HEK293T (cell line): ENCODE measurements around the gene RAB5IF.
A peak's percentile ranks its signal among the peaks of the same experiment; 100 is the strongest.

ENCODE experiments used
- CTCF ChIA-PET: fragments of 350-600 bp; formaldehyde crosslinking; extraction: SDS; loops from one replicate; lab custom pipeline; 2021; ENCODE audit warnings: antibody characterized with exemption, inconsistent platforms; lab: Yijun Ruan, JAX
- POLR2A ChIA-PET: fragments of 350-600 bp; formaldehyde crosslinking; extraction: SDS; loops from one replicate; lab custom pipeline; 2020; ENCODE audit warnings: antibody characterized with exemption, inconsistent platforms; lab: Yijun Ruan, JAX
- DNase-seq: peaks from one replicate; pipeline ENCODE4 v3.0.0; 2012; ENCODE audit warnings: mixed read lengths; ENCODE audit errors: extremely low spot score
- ARNT ChIP-seq: fragments of 450-650 bp; IDR thresholded peaks from 2 replicates; pipeline ENCODE4 v1.6.1; 2017; ENCODE audit warnings: mild to moderate bottlenecking
- BHLHE40 ChIP-seq: fragments of 450-650 bp; IDR thresholded peaks from 2 replicates; pipeline ENCODE4 v1.6.1; 2016; ENCODE audit warnings: mild to moderate bottlenecking, moderate library complexity, borderline replicate concordance
- CTBP1 ChIP-seq: fragments of 450-650 bp; IDR thresholded peaks from 2 replicates; pipeline ENCODE4 v1.6.1; 2016; ENCODE audit warnings: borderline replicate concordance
- ELF4 ChIP-seq: fragments of 450-650 bp; IDR thresholded peaks from 2 replicates; pipeline ENCODE4 v1.6.1; 2017; ENCODE audit warnings: antibody characterized with exemption
- FOXA1 ChIP-seq: fragments of 450-650 bp; IDR thresholded peaks from 2 replicates; pipeline ENCODE4 v1.6.1; 2016; ENCODE audit warnings: mild to moderate bottlenecking
- FOXK2 ChIP-seq: fragments of 450-650 bp; IDR thresholded peaks from 2 replicates; pipeline ENCODE4 v1.6.1; 2016; ENCODE audit warnings: mild to moderate bottlenecking
- FOXM1 ChIP-seq: fragments of 450-650 bp; IDR thresholded peaks from 2 replicates; pipeline ENCODE4 v1.6.1; 2017; ENCODE audit warnings: mild to moderate bottlenecking, borderline replicate concordance
- HDGF ChIP-seq: fragments of 450-650 bp; IDR thresholded peaks from 2 replicates; pipeline ENCODE4 v1.6.1; 2017; ENCODE audit warnings: antibody characterized with exemption, borderline replicate concordance
- L3MBTL2 ChIP-seq: fragments of 450-650 bp; conservative IDR thresholded peaks from 2 replicates; pipeline ENCODE4 v1.6.1; 2016; ENCODE audit warnings: mild to moderate bottlenecking
- LEF1 ChIP-seq: fragments of 450-650 bp; IDR thresholded peaks from 2 replicates; pipeline ENCODE4 v1.6.1; 2017; ENCODE audit warnings: mild to moderate bottlenecking, borderline replicate concordance
- NFRKB ChIP-seq: fragments of 450-650 bp; IDR thresholded peaks from 2 replicates; pipeline ENCODE4 v1.6.1; 2016; ENCODE audit warnings: mild to moderate bottlenecking, moderate library complexity
- SP1 ChIP-seq: fragments of 450-650 bp; IDR thresholded peaks from 2 replicates; pipeline ENCODE4 v1.6.1; 2017
- SUZ12 ChIP-seq: fragments of 450-650 bp; IDR thresholded peaks from 2 replicates; pipeline ENCODE4 v1.6.1; 2016; ENCODE audit warnings: mild to moderate bottlenecking
- TARDBP ChIP-seq: fragments of 450-650 bp; IDR thresholded peaks from 2 replicates; pipeline ENCODE4 v1.6.1; 2016
- ZNF384 ChIP-seq: fragments of 450-650 bp; IDR thresholded peaks from 2 replicates; pipeline ENCODE4 v1.6.1; 2016
- TF ChIP-seq, protein P1 (sequence below): fragments of 450-650 bp; IDR thresholded peaks from 2 replicates; pipeline ENCODE4 v1.6.1; 2016

RAB5IF gene

DNA sequence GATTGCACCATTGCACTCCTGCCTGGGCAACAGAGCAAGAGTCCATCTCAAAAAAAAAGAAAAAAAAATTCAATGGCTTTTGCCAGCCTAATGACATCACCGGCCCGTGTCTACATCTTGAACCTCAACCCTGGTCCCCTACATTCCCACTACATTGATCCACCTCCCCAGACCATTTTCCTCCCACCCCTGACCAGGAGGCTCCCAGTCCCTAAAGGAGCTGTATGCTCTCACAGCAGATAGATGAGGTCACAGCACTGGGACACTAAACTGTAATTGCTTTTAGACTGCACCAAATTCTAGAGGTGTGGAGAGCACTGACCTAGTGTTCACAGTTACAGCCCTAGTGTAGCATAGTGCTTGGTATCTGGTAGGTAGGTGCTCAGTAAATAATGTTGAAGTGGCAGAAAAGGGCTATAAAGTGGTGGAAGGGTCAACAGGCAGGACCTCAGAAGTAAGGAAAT, 21.5 kb upstream of the RAB5IF start:
- CTCF ChIA-PET = no interaction called here
- no peak for TF ChIP-seq L3MBTL2
- TF ChIP-seq ZNF384 = no peak
- TF ChIP-seq CTBP1 = no peak
- TF ChIP-seq SP1 = no peak
- no peak for TF ChIP-seq FOXM1
- POLR2A ChIA-PET = interaction anchor here (0.7 to 4.3 kb wide), 3 partner anchors 10 to 319 kb away, joined by 3 to 15 read pairs (median 5); partner anchors contain the start of genes RAB5IF and TGIF2
- DNase-seq = no peak

DNA sequence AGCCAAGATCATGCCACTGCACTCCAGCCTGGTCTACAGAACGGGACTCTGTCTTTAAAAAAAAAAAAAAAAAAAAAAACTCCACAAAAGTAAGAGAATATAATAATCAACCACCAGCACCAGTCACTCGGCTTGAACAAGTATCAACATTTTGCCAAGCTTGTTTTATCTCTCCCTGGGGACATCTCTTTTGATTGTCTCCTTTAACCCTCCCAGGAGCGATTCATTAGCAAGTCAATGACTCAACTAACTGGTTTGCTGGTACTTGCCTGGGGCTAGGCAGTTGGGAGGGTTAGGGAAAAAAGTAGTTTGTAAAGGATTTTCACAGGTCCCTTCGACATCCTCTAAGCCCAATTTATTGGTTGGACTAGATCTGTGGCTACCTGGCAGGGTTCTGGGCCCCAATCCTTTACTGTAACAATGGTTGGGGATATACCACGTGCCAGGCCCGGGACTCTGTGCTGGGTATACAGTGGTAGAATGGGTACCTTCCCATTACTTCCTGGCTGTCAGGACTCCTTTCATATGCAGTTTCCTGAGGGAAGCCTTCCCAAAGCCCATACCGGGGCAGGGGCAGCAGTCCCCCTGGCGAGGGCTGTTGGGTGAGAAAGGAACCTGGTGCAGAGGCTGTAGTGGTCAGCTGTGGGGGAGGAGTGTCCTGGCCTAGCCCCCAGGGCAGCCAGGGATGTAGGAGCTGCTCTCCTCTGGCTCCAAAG, 20.0 kb upstream of the RAB5IF start:
- CTCF ChIA-PET = interaction anchor here (0.7 kb wide), 1 partner anchor 20 kb away, joined by 7 read pairs; no protein-coding TSS in a partner anchor
- DNase-seq = no peak
- TF ChIP-seq NFRKB = no peak
- TF ChIP-seq SUZ12 = no peak
- no peak for TF ChIP-seq ARNT
- TF ChIP-seq FOXM1 = no peak
- TF ChIP-seq ELF4 = no peak
- TF ChIP-seq CTBP1 = no peak
- TF ChIP-seq FOXK2 = no peak
- TF ChIP-seq, protein P1, sequence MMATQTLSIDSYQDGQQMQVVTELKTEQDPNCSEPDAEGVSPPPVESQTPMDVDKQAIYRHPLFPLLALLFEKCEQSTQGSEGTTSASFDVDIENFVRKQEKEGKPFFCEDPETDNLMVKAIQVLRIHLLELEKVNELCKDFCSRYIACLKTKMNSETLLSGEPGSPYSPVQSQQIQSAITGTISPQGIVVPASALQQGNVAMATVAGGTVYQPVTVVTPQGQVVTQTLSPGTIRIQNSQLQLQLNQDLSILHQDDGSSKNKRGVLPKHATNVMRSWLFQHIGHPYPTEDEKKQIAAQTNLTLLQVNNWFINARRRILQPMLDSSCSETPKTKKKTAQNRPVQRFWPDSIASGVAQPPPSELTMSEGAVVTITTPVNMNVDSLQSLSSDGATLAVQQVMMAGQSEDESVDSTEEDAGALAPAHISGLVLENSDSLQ = no peak
- no peak for TF ChIP-seq ZNF384
- no peak for TF ChIP-seq TARDBP
- no peak for TF ChIP-seq HDGF
- no peak for TF ChIP-seq LEF1
- TF ChIP-seq FOXA1 = no peak
- TF ChIP-seq BHLHE40 = no peak
- no peak for TF ChIP-seq L3MBTL2
- TF ChIP-seq SP1 = no peak
- POLR2A ChIA-PET = interaction anchor here (1.1 to 4.3 kb wide), 3 partner anchors 11 to 20 kb away, joined by 3 to 15 read pairs (median 5); partner anchors contain the start of genes RAB5IF and TGIF2

DNA sequence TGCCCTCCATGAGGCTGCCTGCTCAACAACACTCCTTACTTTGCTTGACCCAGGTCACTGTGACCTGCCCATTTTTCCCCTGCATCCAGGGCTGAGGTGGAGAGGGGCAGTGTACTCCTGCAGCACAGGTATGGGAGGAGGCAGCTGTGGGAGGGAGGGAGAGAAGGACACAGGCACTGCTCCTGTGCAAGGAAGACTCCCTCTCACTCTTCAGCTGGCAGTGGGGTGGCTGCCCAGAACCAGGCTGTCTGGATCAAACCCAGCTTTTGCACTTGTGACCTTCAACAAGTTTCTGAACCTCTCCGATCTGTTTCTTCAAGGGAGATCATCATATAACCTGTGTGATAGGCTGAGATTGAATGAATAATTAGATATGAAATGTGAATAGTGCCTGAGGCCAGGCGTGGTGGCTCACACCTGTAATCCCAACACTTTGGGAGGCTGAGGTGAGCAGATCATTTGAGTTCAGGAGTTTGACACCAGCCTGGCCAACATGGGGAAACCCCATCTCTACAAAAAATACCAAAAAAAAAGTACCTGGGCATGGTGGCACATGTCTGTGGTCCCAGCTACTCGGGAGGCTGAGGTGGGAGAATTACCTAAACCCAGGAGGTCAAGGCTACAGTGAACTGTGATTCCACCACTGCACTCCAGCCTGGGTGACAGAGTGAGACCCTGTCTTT, 18.1 kb upstream of the RAB5IF start:
- TF ChIP-seq FOXM1 (no peak), FOXK2 (no peak), ELF4 (no peak), FOXA1 (no peak), HDGF (no peak), ZNF384 (no peak), NFRKB (no peak), CTBP1 (no peak), TARDBP (no peak), L3MBTL2 (no peak), ARNT (no peak)
- TF ChIP-seq, protein P1 = no peak
- CTCF ChIA-PET = interaction anchor here (0.6 to 0.7 kb wide), 2 partner anchors 11 to 385 kb away, joined by 3 read pairs; no protein-coding TSS in a partner anchor
- POLR2A ChIA-PET = interaction anchor here (1.3 kb wide), 1 partner anchor 17 kb away, joined by 4 read pairs; no protein-coding TSS in a partner anchor
- no peak for DNase-seq

DNA sequence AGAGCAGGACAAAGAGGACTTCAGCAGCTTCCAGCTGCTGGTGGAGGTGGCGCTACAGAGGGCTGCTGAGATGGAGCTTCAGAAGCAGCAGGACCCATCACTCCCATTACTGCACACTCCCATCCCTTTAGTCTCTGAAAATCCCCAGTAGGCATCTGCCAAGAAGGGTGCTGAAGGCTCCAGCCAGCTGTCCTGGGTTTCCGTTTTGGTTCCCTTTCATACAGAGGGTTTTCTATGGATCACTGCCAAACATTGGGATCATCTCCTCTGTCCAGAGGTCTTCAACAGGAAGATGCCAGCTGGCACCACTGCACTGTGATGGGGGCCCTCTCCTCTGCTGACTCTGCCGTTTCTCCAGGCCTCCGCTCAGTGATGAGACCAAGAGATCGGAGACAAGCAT, 14.3 kb upstream of the RAB5IF start:
- ChIA-PET CTCF (interaction anchor here (1.2 kb wide), 1 partner anchor 14 kb away, joined by 3 read pairs; no protein-coding TSS in a partner anchor), POLR2A (interaction anchor here (1.3 to 3.8 kb wide), 3 partner anchors 13 to 18 kb away, joined by 4 to 17 read pairs (median 6); partner anchors contain the start of gene RAB5IF)
- DNase-seq = no peak
- TF ChIP-seq TARDBP (no peak), NFRKB (no peak), BHLHE40 (no peak), FOXK2 (no peak), L3MBTL2 (no peak)

GRCh38 chr20:36591854-36592641, 13.5 kb upstream of the RAB5IF start:
- TF ChIP-seq ZNF384 (peak; percentile 87), SP1 (no peak)
- DNase-seq = peak; percentile 48
- ChIA-PET CTCF (interaction anchor here (0.6 to 1.2 kb wide), 3 partner anchors 13 to 22 kb away, joined by 3 read pairs; no protein-coding TSS in a partner anchor), POLR2A (interaction anchor here (0.7 to 3.8 kb wide), 4 partner anchors 13 to 154 kb away, joined by 3 to 17 read pairs (median 4); partner anchors contain the start of genes NDRG3 and RAB5IF)

GRCh38 chr20:36593347-36593929, 12.1 kb upstream of the RAB5IF start:
- ChIA-PET CTCF (no interaction called here), POLR2A (interaction anchor here (2.4 to 3.8 kb wide), 2 partner anchors 11 to 13 kb away, joined by 17 to 18 read pairs; partner anchors contain the start of gene RAB5IF)
- TF ChIP-seq ZNF384 (no peak), FOXM1 (no peak), LEF1 (no peak), TARDBP (no peak), SUZ12 (no peak), L3MBTL2 (no peak), HDGF (no peak), SP1 (no peak), ELF4 (no peak), FOXA1 (no peak)
- DNase-seq = no peak
